ENCODE measurements around the gene TNNT3.
"Not testable (repeated sequence)": the region's sequence is repeated elsewhere in the genome, so short reads cannot be mapped to it uniquely, and the experiment has no call there.

The TNNT3 gene

GRCh38 chr11:1919391-1920127 is at the start of gene TNNT3:
Gene TNNT3, plus strand, starts transcription at chr11:1919703. Its CDS starts 3,172 bp downstream, at chr11:1922875.
- DNase-seq = no peak

DNA sequence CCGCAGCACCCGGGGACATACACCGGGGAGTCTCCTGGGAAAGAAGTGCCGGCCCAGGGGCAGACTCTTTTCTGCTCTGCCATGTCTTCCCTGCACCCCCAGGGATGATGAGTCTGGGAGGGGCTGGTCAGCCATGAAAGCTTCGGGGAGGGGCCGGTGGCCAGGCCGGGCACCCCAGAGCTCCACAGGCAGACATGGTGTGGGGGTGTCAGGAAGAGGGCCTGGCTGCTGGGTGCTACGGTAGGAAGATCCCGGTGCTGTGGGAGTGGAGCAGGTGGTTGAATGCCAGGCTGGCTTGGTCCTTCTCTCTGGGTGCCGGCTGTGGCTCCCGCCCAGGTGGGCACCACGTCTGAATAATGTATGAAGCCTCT is 49.2 kb upstream of the TNNT3 start:
- no peak for DNase-seq

DNA sequence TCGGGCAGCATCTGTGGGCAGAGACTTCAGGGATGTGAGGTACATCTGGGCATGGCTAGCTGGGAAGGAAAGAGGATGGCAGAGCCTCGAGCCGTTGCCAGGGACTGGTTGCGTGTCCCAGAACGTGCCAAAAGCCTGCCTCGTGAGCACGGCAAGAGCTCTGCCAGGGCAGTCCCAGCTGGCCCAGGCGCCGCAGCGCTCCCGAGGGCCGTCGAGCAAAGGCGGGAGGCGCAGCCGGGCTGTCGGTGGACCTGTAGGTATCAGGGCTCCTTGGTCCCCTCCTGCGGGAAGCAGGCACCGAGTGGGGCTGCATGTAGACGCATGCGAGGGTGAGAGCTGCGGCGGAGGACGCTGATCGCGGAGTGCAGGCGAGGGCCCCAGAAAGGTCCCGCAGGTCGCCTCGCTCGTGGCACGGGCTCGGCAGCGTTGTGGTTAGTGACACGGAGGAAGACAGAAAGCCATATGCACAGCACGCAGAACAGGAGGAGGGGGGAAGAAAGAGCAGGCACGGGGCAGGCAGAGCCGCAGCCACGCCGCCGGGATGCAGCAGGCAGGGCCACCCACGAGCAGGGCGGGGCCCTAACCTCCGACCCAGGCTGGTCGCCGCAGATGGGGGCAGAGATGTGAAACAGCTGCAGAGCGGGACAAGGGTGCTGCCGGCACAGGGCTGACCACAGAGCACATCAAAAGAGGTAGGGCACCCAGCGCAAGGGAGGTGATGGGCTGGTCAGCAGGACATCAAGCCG is 48.6 kb upstream of the TNNT3 start:
- no peak for DNase-seq

DNA sequence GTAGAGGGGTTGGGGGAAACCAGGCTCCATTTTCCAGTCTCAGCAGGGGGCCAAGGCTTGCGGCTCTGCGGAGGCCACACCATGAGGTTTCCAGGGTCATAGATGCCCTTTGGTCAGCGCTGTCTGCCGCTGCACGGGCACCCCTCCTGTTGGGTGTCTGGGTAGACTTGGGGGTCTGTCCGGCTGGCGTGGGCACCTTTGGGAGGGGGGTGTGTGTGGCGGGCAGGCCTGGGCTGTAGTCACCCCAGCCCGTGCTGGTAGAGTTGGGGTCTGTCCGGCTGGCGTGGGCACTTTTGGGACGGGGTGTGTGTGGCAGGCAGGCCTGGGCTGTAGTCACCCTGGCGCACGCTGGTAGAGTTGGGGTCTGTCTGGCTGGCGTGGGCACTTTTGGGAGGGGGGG is 48.0 kb upstream of the TNNT3 start:
- no peak for DNase-seq

GRCh38 chr11:1872267-1872985 is 47.1 kb upstream of the TNNT3 start:
- DNase-seq = no peak

DNA sequence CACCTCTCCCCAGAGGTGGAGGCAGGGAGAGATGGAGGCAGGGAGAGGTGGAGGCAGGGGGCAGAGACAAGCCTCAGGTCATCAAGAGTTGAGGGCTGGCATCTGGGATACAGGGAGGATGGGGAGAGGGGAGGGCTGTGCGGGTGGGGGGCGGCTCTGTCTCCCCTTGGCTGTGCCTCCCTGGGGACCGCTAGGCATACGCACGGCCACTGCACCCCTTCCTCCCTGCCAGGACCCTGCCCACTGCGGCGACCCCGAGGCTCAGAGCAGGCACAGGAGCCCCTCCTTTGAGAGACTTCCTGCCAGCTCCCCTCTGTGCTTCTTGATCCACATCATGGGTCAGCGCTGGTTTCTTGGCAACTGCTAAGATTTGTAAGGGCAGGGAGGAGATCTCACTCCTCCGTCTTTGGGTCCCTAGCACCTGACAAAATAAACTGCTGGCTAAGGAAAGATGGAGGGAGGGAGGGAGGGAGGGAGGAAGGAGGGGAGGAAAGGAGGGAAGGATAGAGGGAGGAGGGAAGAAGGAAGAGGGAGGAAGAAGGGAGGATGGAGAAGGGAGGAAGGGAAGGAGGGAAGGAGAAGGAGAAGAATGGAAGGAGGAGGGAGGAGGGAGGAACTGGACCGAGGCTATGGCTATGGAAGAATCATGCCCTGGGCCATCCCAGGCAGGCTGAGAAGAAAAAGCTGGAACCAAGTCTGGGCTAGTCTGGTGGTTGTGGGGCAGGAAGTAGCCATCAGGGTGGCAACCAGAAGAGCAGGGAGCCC is 46.3 kb upstream of the TNNT3 start:
- DNase-seq = no peak

DNA sequence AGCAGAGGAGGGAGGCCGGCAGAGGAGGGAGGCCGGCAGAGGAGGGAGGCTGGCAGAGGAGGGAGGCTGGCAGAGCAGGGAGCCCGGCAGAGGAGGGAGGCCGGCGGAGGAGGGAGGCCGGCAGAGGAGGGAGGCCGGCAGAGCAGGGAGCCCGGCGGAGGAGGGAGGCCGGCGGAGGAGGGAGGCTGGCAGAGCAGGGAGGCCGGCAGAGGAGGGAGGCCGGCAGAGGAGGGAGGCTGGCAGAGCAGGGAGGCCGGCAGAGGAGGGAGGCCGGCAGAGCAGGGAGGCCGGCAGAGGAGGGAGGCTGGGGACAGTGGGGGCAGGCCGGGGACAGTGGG is 45.7 kb upstream of the TNNT3 start:
- not testable (repeated sequence) for DNase-seq

DNA sequence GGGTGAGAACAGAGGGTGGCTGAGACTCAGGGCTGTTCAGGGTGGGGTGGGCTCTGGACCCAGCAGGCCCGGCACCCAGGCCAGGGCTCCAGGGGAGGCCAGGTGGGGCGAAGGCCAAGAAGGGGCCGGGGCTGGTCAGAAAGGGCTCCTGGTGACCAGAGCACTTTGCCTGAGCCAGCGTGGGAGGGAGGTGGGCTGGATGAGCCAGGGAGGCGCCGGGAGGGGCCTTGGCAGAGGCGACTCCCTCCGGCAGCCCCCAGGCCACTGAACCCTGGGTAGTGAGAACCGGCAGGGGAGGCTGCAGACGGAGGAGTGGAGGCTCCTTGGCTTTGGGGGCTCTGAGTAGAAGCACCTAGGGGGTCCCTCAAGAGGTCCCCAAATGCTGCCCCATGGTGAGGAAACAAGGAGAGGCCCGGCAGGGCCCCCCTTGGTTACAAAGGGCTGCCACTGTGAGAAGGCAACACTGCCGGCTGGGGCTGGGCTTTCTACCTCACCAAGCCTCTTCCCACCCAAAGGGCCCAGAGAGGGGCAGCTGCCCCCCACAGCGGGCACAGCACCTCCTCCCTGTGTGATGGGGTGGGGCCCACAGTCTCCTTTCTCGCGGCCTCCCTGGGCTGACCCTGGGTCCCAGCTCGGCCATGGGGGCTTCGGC is 44.9 kb upstream of the TNNT3 start:
- not testable (repeated sequence) for DNase-seq

GRCh38 chr11:1875093-1875850 is 44.2 kb upstream of the TNNT3 start:
- DNase-seq = no peak

DNA sequence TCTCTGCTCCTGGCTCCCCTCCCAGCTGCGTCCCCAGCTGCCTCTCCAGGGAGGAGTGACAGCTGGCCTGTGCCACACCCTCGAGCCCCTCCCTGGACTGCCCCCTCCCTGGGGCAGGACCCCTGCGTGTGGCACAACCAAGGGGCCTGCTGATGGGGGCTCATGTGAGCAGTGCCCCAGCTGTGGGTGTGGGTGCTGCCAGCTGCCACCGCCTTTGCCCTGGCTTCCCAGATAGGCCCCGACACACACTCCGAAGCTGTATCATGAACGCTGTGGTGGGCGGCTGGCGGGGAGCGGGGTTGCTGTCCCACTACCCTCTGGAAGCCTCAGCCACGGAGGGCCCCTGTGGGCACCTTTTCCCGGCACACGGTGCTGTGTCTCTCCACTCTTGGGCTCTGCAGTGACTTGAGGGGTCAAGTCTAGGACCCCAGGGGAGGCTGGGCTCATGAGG is 43.6 kb upstream of the TNNT3 start:
- DNase-seq = not testable (repeated sequence)

DNA sequence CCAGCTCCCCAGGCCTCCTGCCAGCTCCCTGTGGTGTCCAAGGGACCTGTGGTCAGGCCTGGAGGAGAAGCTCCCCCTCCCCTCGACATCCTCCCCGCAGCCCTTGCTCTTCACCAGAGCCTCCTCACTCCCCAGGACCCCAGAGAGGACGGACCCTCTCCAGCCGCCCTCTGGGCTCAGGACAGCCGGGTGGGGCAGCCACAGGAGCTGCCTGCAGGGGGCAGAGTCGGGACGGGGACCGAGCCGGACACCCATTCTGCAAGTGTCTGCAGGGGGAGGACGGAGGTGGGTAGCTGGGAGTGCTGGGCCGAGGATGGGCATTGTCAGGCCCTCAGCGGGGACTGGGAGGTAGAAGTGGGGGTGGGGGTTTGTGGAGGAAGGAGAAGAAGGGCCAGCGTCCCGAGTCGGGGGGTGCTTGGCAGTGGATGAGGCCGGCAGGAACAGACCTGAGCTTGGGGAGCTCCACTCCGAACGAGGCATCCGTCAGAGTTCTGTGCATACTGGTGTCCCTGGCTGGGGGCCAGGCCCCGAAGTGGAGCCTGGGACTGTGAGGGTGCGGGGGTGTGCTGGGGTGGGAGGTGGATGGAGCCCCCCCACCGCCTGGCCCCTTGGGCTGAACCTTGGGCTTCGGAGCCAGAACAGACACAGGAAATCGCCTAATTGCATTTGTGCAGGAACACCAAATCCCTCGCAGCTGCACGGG is 43.0 kb upstream of the TNNT3 start:
- no peak for DNase-seq

- DNase-seq = no peak
Observed at GRCh38 chr11:1877211-1878136, 42.0 kb upstream of the TNNT3 start.

DNA sequence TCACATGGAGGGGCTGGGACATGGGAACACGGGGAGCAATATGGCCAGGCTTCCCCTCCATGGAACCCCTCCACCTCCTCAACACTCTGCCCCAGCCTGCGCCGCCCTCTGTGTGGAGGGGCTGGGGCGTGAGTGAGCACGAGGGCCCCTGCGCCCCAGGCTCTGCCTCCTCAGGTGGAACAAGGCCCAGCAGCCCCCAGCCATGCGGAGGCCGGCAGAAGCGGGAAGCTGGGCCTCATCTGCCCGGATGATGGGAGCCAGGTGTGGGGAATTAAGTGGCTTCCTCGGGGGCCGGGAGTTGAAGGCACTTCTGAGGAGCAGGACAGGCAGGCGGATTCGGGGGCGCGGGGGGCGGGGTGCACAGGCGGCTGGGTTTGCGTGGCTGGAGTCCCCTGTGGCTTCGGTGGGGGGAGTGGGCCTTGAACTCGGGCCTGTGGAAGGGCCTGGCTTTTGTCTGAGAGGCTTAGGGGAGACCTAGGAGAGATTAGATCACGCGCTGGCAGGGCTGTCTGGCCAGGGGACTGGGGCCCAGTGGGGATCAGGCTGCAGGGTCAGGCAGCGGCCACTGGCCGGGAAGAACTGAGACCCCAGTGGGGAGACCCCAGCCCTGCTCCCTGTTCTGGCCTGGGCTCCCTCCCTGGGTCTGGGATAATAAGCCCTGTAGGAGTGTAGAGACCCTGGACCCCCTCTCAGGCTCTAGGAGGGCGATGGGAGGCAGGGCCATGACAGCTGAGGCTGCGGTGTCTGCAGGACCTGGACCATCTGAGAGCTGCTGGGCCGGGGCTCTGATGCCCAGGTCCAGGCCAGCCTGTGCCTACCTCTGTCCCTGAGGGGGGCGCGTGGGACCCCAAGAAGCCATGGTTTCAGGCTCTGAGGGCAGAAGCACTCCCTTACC is 41.1 kb upstream of the TNNT3 start:
- DNase-seq = no peak

DNA sequence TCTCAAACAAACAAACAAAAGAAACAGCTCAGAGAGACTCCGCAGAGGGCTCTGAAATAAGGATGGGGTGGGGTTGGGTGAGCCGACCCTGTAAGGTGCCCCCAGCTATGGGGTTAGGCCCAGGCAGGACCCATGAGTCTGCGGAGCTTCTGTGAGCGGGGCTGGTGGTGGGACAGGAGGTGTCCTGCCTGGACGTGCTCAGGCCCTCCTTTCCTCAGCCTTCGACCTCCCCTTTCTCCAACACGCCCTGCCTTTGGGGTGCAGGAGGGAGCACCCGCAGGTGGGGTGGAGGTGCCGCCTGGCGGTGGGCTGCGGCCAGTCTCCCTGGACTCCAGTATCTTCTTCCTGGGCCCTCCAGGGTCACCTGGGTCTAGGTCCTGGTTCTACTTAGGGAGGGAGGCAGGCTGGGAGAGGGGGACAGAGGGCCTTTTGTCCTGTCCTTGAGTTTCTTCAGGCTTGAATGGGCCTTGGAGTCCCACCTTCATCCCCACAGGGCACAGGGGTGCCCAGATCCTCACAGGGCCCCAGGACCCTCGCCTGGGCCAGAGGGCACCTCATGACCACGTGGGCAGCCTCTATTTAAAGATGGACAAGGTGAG is 40.1 kb upstream of the TNNT3 start:
- no peak for DNase-seq

- DNase-seq = no peak
Observed at GRCh38 chr11:1879941-1880720, 39.4 kb upstream of the TNNT3 start.

GRCh38 chr11:1880746-1881441 is 38.6 kb upstream of the TNNT3 start:
- no peak for DNase-seq
